Liver (tissue), 9 donors: ENCODE results near the gene LTA4H. TPM values are rescaled to one million over a fixed set of nuclear protein-coding genes. Genes with fewer than 3 reads are reported as not detected.
A peak's percentile ranks its signal among the peaks of the same experiment; 100 is the strongest.

Experiments used
- DNase-seq: peaks from one replicate; pipeline ENCODE4 v3.0.0-alpha.2; 2017; ENCODE audit warnings: low spot score
- H3K27ac ChIP-seq, 2 donors: one replicate each; pipeline ENCODE4 v1.7.0; 2013; ENCODE audit warnings: inconsistent platforms in 2 of 2, low read length in 2 of 2, control low read depth in 1 of 2, low read depth in 1 of 2, mild to moderate bottlenecking in 1 of 2
- H3K27me3 ChIP-seq, 4 donors: one replicate each; pipeline versions ENCODE4 v1.6.1 to v1.7.0; 2013; ENCODE audit warnings: low read length in 3 of 4, inconsistent platforms in 1 of 4, mild to moderate bottlenecking in 1 of 4, moderate library complexity in 1 of 4; ENCODE audit not compliant: control insufficient read depth in 4 of 4, insufficient read depth in 4 of 4
- H3K36me3 ChIP-seq, 4 donors: one replicate each; pipeline versions ENCODE4 v1.6.1 to v1.7.0; 2013; ENCODE audit warnings: low read length in 3 of 4, mild to moderate bottlenecking in 3 of 4, low read depth in 1 of 4, moderate library complexity in 1 of 4; ENCODE audit not compliant: control insufficient read depth in 4 of 4, insufficient read depth in 3 of 4
- H3K4me1 ChIP-seq, 4 donors: one replicate each; pipeline versions ENCODE4 v1.6.1 to v1.7.0; 2013; ENCODE audit warnings: low read length in 3 of 4, mild to moderate bottlenecking in 3 of 4, moderate library complexity in 1 of 4; ENCODE audit not compliant: control insufficient read depth in 4 of 4, insufficient read depth in 4 of 4
- H3K4me3 ChIP-seq, 3 donors: one replicate each; pipeline versions ENCODE4 v1.6.1 to v1.7.0; 2013; ENCODE audit warnings: low read length in 3 of 3, control low read depth in 1 of 3, low read depth in 1 of 3, mild to moderate bottlenecking in 1 of 3
- H3K9ac ChIP-seq, 2 donors: one replicate each; pipeline ENCODE4 v1.7.0; 2013; ENCODE audit warnings: low read length in 2 of 2, mild to moderate bottlenecking in 2 of 2, moderate library complexity in 2 of 2, control low read depth in 1 of 2, low read depth in 1 of 2
- H3K9me3 ChIP-seq, 4 donors: one replicate each; pipeline versions ENCODE4 v1.6.1 to v1.7.0; 2013; ENCODE audit warnings: low read length in 3 of 4; ENCODE audit not compliant: control insufficient read depth in 4 of 4
- EGR1 ChIP-seq, 2 donors: IDR thresholded peaks; 2 replicates each; pipeline ENCODE4 v1.6.1; 2016 to 2018; ENCODE audit warnings: antibody characterized with exemption in 2 of 2, low read depth in 2 of 2
- FOXA1 ChIP-seq: IDR thresholded peaks from 2 replicates; pipeline ENCODE4 v1.6.1; 2016; ENCODE audit warnings: antibody characterized with exemption
- FOXA2 ChIP-seq: IDR thresholded peaks from 2 replicates; pipeline ENCODE4 v1.6.1; 2016; ENCODE audit warnings: antibody characterized with exemption
- HNF4A ChIP-seq, 2 donors: conservative IDR thresholded peaks; 2 replicates each; pipeline ENCODE4 v1.6.1; 2016; ENCODE audit warnings: antibody characterized with exemption in 2 of 2, mild to moderate bottlenecking in 2 of 2
- HNF4G ChIP-seq: IDR thresholded peaks from 2 replicates; pipeline ENCODE4 v1.6.1; 2016; ENCODE audit warnings: antibody characterized with exemption
- JUND ChIP-seq, 2 donors: IDR thresholded peaks; 2 replicates each; pipeline ENCODE4 v1.6.1; 2016; ENCODE audit warnings: antibody characterized with exemption in 2 of 2
- MAX ChIP-seq: IDR thresholded peaks from 2 replicates; pipeline ENCODE4 v1.6.1; 2016; ENCODE audit warnings: antibody characterized with exemption
- NR2F2 ChIP-seq: IDR thresholded peaks from 2 replicates; pipeline ENCODE4 v1.6.1; 2016; ENCODE audit warnings: antibody characterized with exemption
- RAD21 ChIP-seq, 2 donors: IDR thresholded peaks; 2 replicates each; pipeline ENCODE4 v1.6.1; 2016; ENCODE audit warnings: antibody characterized with exemption in 2 of 2, mild to moderate bottlenecking in 2 of 2
- RXRA ChIP-seq, 2 donors: IDR thresholded peaks; 2 replicates each; pipeline ENCODE4 v1.6.1; 2017 to 2018; ENCODE audit warnings: antibody characterized with exemption in 2 of 2, mild to moderate bottlenecking in 1 of 2
- SP1 ChIP-seq: IDR thresholded peaks from 2 replicates; pipeline ENCODE4 v1.6.1; 2018; ENCODE audit warnings: antibody characterized with exemption, mild to moderate bottlenecking
- TAF1 ChIP-seq: conservative IDR thresholded peaks from 2 replicates; pipeline ENCODE4 v1.6.1; 2016; ENCODE audit warnings: antibody characterized with exemption, mild to moderate bottlenecking
- YY1 ChIP-seq: IDR thresholded peaks from 2 replicates; pipeline ENCODE4 v1.6.1; 2016; ENCODE audit warnings: antibody characterized with exemption, mild to moderate bottlenecking
- ZBTB33 ChIP-seq: IDR thresholded peaks from 2 replicates; pipeline ENCODE4 v1.6.1; 2016; ENCODE audit warnings: antibody characterized with exemption
- WGBS: extraction: QIAGEN DNeasy Blood & Tissue Kit; methylation state at CpG from one replicate; pipeline ENCODE4 v1.1.7; 2013; 5-methylcytosine and 5-hydroxymethylcytosine counted together
- polyA plus RNA-seq, 2 donors: library from polyadenylated mRNA; stranded (reverse) in 1 of 2; unstranded in 1 of 2; fragments of 200-250 nt in 1 of 2; fragments of >200 nt in 1 of 2; fragmentation: Nextera tagmentation in 1 of 2; extraction: Ambion mirVana in 1 of 2; gene quantifications; one replicate each; pipeline versions ENCODE4 v1.2.1 to v1.2.3, GENCODE V29; 2013 to 2015
- total RNA-seq, 2 donors: library from RNA; depleted of rRNA; stranded (reverse); fragments of >200 nt; gene quantifications; one replicate each; pipeline ENCODE4 v1.2.3, GENCODE V29; 2014
- TF ChIP-seq, protein P1 (sequence below): fragments of 150-350 bp; IDR thresholded peaks from 2 replicates; pipeline ENCODE4 v1.5.1; 2017; ENCODE audit warnings: improper control_type of control experiment, low read depth, low read length; ENCODE audit not compliant: missing input control
- TF ChIP-seq, protein P2 (sequence below): IDR thresholded peaks from 2 replicates; pipeline ENCODE4 v1.6.1; 2016; ENCODE audit warnings: antibody characterized with exemption
- TF ChIP-seq, protein P3 (sequence below): IDR thresholded peaks from 2 replicates; pipeline ENCODE4 v1.6.1; 2016; ENCODE audit warnings: antibody characterized with exemption, mild to moderate bottlenecking
- donor health status: healthy.
- donor health status: healthy.
- donor health status: healthy.
- donor health status: healthy.
- donor health status: healthy.

LTA4H gene
- total and polyA plus RNA-seq, 4 donors, result 16.6 to 34.5 (median 20.9) TPM

DNA sequence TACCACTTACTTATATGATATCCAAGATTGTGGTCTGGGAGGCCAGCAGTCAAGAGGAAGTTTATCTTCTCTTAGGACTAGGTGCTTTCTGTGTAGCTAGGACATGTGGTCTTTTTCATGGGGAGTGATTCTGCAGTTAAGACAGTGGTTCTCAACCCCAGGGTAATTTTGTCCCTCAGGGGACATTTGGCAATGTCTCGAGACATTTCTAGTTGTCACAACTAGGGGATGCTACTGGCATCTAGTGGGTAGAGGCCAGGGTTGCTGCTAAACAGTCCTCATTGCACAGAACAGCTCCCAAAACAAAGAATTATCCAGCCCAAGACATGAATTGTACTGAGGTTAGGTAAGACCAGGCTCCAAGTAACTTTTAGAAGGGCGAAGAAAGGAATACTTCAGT is 72.3 kb downstream of the LTA4H start:
- Histone ChIP-seq H3K27me3 (no peaks in the 10 kb centered on the region), H3K27ac (no peak overlapping the region), H3K9me3 (no peaks in the 10 kb centered on the region), H3K4me1 (peaks cover 8 to 26% (median 16%) of the 10 kb centered on the region in 4 donors), H3K4me3 (no peak overlapping the region), H3K9ac (no peak overlapping the region), H3K36me3 (peaks cover 0 to 26% (median 15%) of the 10 kb centered on the region in 4 donors)
- TF ChIP-seq TAF1 (no peak), JUND (IDR thresholded peaks at IDR 0.05) (no peak), FOXA2 (no peak), RAD21 (IDR thresholded peaks at IDR 0.05) (peak; percentile 42 to 52), HNF4A (conservative IDR thresholded peaks at IDR 0.05) (no peak)
- TF ChIP-seq, protein P1, sequence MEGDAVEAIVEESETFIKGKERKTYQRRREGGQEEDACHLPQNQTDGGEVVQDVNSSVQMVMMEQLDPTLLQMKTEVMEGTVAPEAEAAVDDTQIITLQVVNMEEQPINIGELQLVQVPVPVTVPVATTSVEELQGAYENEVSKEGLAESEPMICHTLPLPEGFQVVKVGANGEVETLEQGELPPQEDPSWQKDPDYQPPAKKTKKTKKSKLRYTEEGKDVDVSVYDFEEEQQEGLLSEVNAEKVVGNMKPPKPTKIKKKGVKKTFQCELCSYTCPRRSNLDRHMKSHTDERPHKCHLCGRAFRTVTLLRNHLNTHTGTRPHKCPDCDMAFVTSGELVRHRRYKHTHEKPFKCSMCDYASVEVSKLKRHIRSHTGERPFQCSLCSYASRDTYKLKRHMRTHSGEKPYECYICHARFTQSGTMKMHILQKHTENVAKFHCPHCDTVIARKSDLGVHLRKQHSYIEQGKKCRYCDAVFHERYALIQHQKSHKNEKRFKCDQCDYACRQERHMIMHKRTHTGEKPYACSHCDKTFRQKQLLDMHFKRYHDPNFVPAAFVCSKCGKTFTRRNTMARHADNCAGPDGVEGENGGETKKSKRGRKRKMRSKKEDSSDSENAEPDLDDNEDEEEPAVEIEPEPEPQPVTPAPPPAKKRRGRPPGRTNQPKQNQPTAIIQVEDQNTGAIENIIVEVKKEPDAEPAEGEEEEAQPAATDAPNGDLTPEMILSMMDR, result no peak
- TF ChIP-seq, protein P2, sequence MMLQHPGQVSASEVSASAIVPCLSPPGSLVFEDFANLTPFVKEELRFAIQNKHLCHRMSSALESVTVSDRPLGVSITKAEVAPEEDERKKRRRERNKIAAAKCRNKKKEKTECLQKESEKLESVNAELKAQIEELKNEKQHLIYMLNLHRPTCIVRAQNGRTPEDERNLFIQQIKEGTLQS, result no peak
- no peak for DNase-seq
- WGBS, result 85% methylated on average over 2 of the region's 2 CpGs

GRCh38 chr12:95962222-95962621 is 73.2 kb downstream of the LTA4H start:
- no peak for DNase-seq
- 83% methylated on average over 7 of the region's 7 CpGs for WGBS
- H3K4me1 ChIP-seq, result peaks cover 8 to 24% (median 16%) of the 10 kb centered on the region in 4 donors
- H3K27ac ChIP-seq, result no peak overlapping the region
- H3K9me3 ChIP-seq, result no peaks in the 10 kb centered on the region
- no peak overlapping the region for H3K4me3 ChIP-seq
- no peak overlapping the region for H3K9ac ChIP-seq
- TF ChIP-seq HNF4A (conservative IDR thresholded peaks at IDR 0.05) (no peak), TAF1 (no peak)
- H3K36me3 ChIP-seq, result peaks cover 0 to 26% (median 11%) of the 10 kb centered on the region in 4 donors
- H3K27me3 ChIP-seq, result no peaks in the 10 kb centered on the region

- H3K9me3 ChIP-seq, result no peaks in the 10 kb centered on the region
- WGBS, result 63% methylated on average over 5 of the region's 5 CpGs
- H3K27me3 ChIP-seq, result no peaks in the 10 kb centered on the region
- no peak overlapping the region for H3K27ac ChIP-seq
- TF ChIP-seq RXRA (IDR thresholded peaks at IDR 0.05) (no peak), MAX (no peak), HNF4A (conservative IDR thresholded peaks at IDR 0.05) (no peak), HNF4G (no peak), EGR1 (IDR thresholded peaks at IDR 0.05; ENCODE audit: low read depth in 2 of 2) (no peak), RAD21 (IDR thresholded peaks at IDR 0.05) (no peak), TAF1 (no peak), FOXA2 (no peak), FOXA1 (no peak), JUND (IDR thresholded peaks at IDR 0.05) (no peak), NR2F2 (no peak), SP1 (no peak), ZBTB33 (no peak), YY1 (no peak)
- TF ChIP-seq, protein P2, result no peak
- TF ChIP-seq, protein P1, result no peak
- TF ChIP-seq, protein P3, sequence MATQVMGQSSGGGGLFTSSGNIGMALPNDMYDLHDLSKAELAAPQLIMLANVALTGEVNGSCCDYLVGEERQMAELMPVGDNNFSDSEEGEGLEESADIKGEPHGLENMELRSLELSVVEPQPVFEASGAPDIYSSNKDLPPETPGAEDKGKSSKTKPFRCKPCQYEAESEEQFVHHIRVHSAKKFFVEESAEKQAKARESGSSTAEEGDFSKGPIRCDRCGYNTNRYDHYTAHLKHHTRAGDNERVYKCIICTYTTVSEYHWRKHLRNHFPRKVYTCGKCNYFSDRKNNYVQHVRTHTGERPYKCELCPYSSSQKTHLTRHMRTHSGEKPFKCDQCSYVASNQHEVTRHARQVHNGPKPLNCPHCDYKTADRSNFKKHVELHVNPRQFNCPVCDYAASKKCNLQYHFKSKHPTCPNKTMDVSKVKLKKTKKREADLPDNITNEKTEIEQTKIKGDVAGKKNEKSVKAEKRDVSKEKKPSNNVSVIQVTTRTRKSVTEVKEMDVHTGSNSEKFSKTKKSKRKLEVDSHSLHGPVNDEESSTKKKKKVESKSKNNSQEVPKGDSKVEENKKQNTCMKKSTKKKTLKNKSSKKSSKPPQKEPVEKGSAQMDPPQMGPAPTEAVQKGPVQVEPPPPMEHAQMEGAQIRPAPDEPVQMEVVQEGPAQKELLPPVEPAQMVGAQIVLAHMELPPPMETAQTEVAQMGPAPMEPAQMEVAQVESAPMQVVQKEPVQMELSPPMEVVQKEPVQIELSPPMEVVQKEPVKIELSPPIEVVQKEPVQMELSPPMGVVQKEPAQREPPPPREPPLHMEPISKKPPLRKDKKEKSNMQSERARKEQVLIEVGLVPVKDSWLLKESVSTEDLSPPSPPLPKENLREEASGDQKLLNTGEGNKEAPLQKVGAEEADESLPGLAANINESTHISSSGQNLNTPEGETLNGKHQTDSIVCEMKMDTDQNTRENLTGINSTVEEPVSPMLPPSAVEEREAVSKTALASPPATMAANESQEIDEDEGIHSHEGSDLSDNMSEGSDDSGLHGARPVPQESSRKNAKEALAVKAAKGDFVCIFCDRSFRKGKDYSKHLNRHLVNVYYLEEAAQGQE, result no peak
- DNase-seq, result no peak
- no peak overlapping the region for H3K9ac ChIP-seq
- H3K4me1 ChIP-seq, result peaks cover 2 to 6% (median 4%) of the 10 kb centered on the region in 4 donors
- H3K36me3 ChIP-seq, result peaks cover 4 to 32% (median 23%) of the 10 kb centered on the region in 4 donors
- H3K4me3 ChIP-seq, result no peak overlapping the region
These were observed 75.1 kb downstream of the LTA4H start for GRCh38 chr12:95960241-95960640.
